AG10803 (cell line): ENCODE results near the gene UGT3A1.

ENCODE experiments used
- DNase-seq: peaks from one replicate; pipeline ENCODE4 v3.0.0; 2010; ENCODE audit warnings: low read depth
- H3K4me3 ChIP-seq: 2 replicates; pipeline ENCODE4 v1.5.1; 2011; ENCODE audit warnings: mild to moderate bottlenecking, low read length, control low read depth
- CTCF ChIP-seq: conservative IDR thresholded peaks from 2 replicates; pipeline ENCODE4 v1.5.1; 2011; ENCODE audit warnings: mild to moderate bottlenecking, low read length, control low read depth, inconsistent platforms

The UGT3A1 gene

GRCh38 chr5:35926389-35927051, 64.7 kb downstream of the UGT3A1 start:
- H3K4me3 ChIP-seq: peak overlapping the region; percentile 33
- DNase-seq: peak; percentile 38
- peak; percentile 93 for TF ChIP-seq CTCF

- peak; percentile 78 for DNase-seq
- TF ChIP-seq CTCF: peak; percentile 83
- H3K4me3 ChIP-seq: peak overlapping the region; percentile 34
Measured at GRCh38 chr5:35924950-35925722, 66.1 kb downstream of the UGT3A1 start.

- no peak for TF ChIP-seq CTCF
- H3K4me3 ChIP-seq: peak overlapping the region; percentile 34
- DNase-seq: peak; percentile 95
Measured at GRCh38 chr5:35924122-35924949, 66.9 kb downstream of the UGT3A1 start.

GRCh38 chr5:35922468-35922867, 68.7 kb downstream of the UGT3A1 start:
- no peak for DNase-seq
- no peak for TF ChIP-seq CTCF
- H3K4me3 ChIP-seq: no peak overlapping the region

GRCh38 chr5:35921930-35922329, 69.3 kb downstream of the UGT3A1 start:
- no peak for DNase-seq
- TF ChIP-seq CTCF: no peak
- no peak overlapping the region for H3K4me3 ChIP-seq

DNA sequence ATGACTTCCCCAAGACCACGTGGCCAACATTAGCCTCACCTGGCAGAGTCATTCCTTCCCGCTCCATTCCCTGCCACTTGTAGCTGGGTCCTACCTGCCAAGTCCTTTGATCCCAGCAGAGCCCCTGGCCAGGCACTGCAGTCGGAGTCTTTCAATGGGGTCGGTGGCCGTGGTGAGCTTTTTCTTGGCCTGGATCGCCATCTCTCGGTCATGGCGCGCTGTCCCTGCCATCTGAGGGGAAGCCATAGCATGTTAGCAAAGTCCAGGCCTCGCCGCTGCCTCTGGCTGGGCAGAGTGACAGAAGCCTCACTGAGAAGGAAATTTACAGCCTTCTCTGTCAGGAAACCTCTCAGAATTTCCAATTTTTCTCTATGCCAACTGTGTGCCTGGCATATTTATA, 70.3 kb downstream of the UGT3A1 start:
- DNase-seq: no peak
- no peak overlapping the region for H3K4me3 ChIP-seq
- TF ChIP-seq CTCF: peak; percentile 22
